ACC112 (cell line): ENCODE data around the gene CARNS1.

ENCODE experiments used
- H2AFZ ChIP-seq: fragments of 200-600 bp; sonication (generic); one replicate; pipeline ENCODE4 v1.6.0; 2017; ENCODE audit warnings: antibody characterized with exemption, low read length; ENCODE audit not compliant: unreplicated experiment
- H3K27ac ChIP-seq: fragments of 200-600 bp; sonication (generic); 2 replicates; pipeline ENCODE4 v1.5.1; 2014; ENCODE audit warnings: low read depth, mild to moderate bottlenecking, antibody characterized with exemption, low read length, moderate library complexity
- H3K27me3 ChIP-seq: fragments of 200-600 bp; sonication (generic); 2 replicates; pipeline ENCODE4 v1.6.1; 2014; ENCODE audit warnings: mild to moderate bottlenecking, antibody characterized with exemption, low read length, moderate library complexity, mixed read lengths; ENCODE audit not compliant: insufficient read depth
- H3K36me3 ChIP-seq: fragments of 200-600 bp; sonication (generic); 2 replicates; pipeline ENCODE4 v1.6.1; 2016; ENCODE audit warnings: mild to moderate bottlenecking, antibody characterized with exemption, low read length, moderate library complexity, mixed read lengths; ENCODE audit not compliant: insufficient read depth
- H3K4me1 ChIP-seq: fragments of 200-600 bp; sonication (generic); one replicate; pipeline ENCODE4 v1.6.1; 2016; ENCODE audit warnings: low read length, mixed read lengths; ENCODE audit not compliant: insufficient read depth, unreplicated experiment, control insufficient read depth
- H3K4me3 ChIP-seq: fragments of 200-600 bp; sonication (generic); 2 replicates; pipeline ENCODE4 v1.5.1; 2014; ENCODE audit warnings: mild to moderate bottlenecking, low read depth, low read length
- H3K79me2 ChIP-seq: fragments of 200-600 bp; sonication (generic); one replicate; pipeline ENCODE4 v1.6.0; 2016; ENCODE audit warnings: low read length; ENCODE audit not compliant: control insufficient read depth, unreplicated experiment, insufficient read depth

CARNS1 gene

GRCh38 chr11:67406420-67406968 is 9.0 kb upstream of the CARNS1 start:
- no peak overlapping the region for H3K4me3 ChIP-seq
- H3K79me2 ChIP-seq: peaks cover under 1% of the 10 kb centered on the region
- no peak overlapping the region for H2AFZ ChIP-seq
- H3K27ac ChIP-seq: no peak overlapping the region
- H3K4me1 ChIP-seq: peaks cover 4% of the 10 kb centered on the region
- peaks cover 20% of the 10 kb centered on the region for H3K27me3 ChIP-seq
- H3K36me3 ChIP-seq: no peaks in the 10 kb centered on the region

GRCh38 chr11:67406969-67407687 is 8.3 kb upstream of the CARNS1 start:
- H3K4me1 ChIP-seq: peaks cover 1% of the 10 kb centered on the region
- no peak overlapping the region for H3K4me3 ChIP-seq
- H3K36me3 ChIP-seq: no peaks in the 10 kb centered on the region
- no peaks in the 10 kb centered on the region for H3K79me2 ChIP-seq
- peaks cover 22% of the 10 kb centered on the region for H3K27me3 ChIP-seq
- H3K27ac ChIP-seq: no peak overlapping the region
- no peak overlapping the region for H2AFZ ChIP-seq

- no peaks in the 10 kb centered on the region for H3K4me1 ChIP-seq
- no peak overlapping the region for H3K4me3 ChIP-seq
- H3K36me3 ChIP-seq: no peaks in the 10 kb centered on the region
- H3K27ac ChIP-seq: no peak overlapping the region
- no peak overlapping the region for H2AFZ ChIP-seq
- peaks cover 22% of the 10 kb centered on the region for H3K27me3 ChIP-seq
- no peaks in the 10 kb centered on the region for H3K79me2 ChIP-seq
Observed at GRCh38 chr11:67407688-67408163, 7.8 kb upstream of the CARNS1 start.

- no peak overlapping the region for H2AFZ ChIP-seq
- H3K79me2 ChIP-seq: no peaks in the 10 kb centered on the region
- peaks cover 22% of the 10 kb centered on the region for H3K27me3 ChIP-seq
- no peak overlapping the region for H3K4me3 ChIP-seq
- no peaks in the 10 kb centered on the region for H3K4me1 ChIP-seq
- H3K27ac ChIP-seq: no peak overlapping the region
- no peaks in the 10 kb centered on the region for H3K36me3 ChIP-seq
Observed at GRCh38 chr11:67408437-67409200, 6.9 kb upstream of the CARNS1 start.

- Histone ChIP-seq H3K79me2 (no peaks in the 10 kb centered on the region), H3K4me3 (no peak overlapping the region), H3K4me1 (no peaks in the 10 kb centered on the region), H3K27me3 (peaks cover 22% of the 10 kb centered on the region), H3K36me3 (no peaks in the 10 kb centered on the region), H2AFZ (no peak overlapping the region), H3K27ac (no peak overlapping the region)
Observed at GRCh38 chr11:67409261-67409666, 6.2 kb upstream of the CARNS1 start.

- peaks cover 22% of the 10 kb centered on the region for H3K27me3 ChIP-seq
- H3K4me1 ChIP-seq: no peaks in the 10 kb centered on the region
- no peak overlapping the region for H3K4me3 ChIP-seq
Observed at GRCh38 chr11:67409781-67410368, 5.6 kb upstream of the CARNS1 start.

GRCh38 chr11:67410369-67410831 is 5.1 kb upstream of the CARNS1 start:
- Histone ChIP-seq H3K4me3 (no peak overlapping the region), H3K36me3 (no peaks in the 10 kb centered on the region), H2AFZ (no peak overlapping the region), H3K79me2 (no peaks in the 10 kb centered on the region), H3K27me3 (peaks cover 22% of the 10 kb centered on the region), H3K4me1 (no peaks in the 10 kb centered on the region), H3K27ac (no peak overlapping the region)

More at GRCh38 chr11:67409781-67410368, 5.6 kb upstream of the CARNS1 start:
- no peak overlapping the region for H2AFZ ChIP-seq
- no peak overlapping the region for H3K27ac ChIP-seq
- H3K36me3 ChIP-seq: no peaks in the 10 kb centered on the region
- no peaks in the 10 kb centered on the region for H3K79me2 ChIP-seq

- Histone ChIP-seq H2AFZ (no peak overlapping the region), H3K79me2 (no peaks in the 10 kb centered on the region), H3K4me1 (no peaks in the 10 kb centered on the region), H3K27ac (no peak overlapping the region), H3K27me3 (peaks cover 22% of the 10 kb centered on the region), H3K36me3 (no peaks in the 10 kb centered on the region), H3K4me3 (no peak overlapping the region)
Observed at GRCh38 chr11:67410984-67411784, 4.3 kb upstream of the CARNS1 start.

GRCh38 chr11:67411785-67412152 is 3.7 kb upstream of the CARNS1 start:
- H2AFZ ChIP-seq: no peak overlapping the region
- H3K4me3 ChIP-seq: no peak overlapping the region
- H3K79me2 ChIP-seq: no peaks in the 10 kb centered on the region
- H3K36me3 ChIP-seq: no peaks in the 10 kb centered on the region
- H3K27ac ChIP-seq: no peak overlapping the region
- no peaks in the 10 kb centered on the region for H3K4me1 ChIP-seq
- H3K27me3 ChIP-seq: peaks cover 22% of the 10 kb centered on the region
